ENCODE results near the gene KMO.

KMO gene

GRCh38 chr1:241519308-241520079 is 12.7 kb upstream of the KMO start, which contains the start of gene FH:
TSS of gene FH (minus strand) at chr1:241519755. CDS start at chr1:241519722, 33 bp downstream.
- DNase-seq (ENCODE audit: insufficient read length) (peak; percentile 45), FAIRE-seq (peak; percentile 96)
- TF ChIP-seq TAF1 (IDR thresholded peaks at IDR 0.05; ENCODE audit: borderline replicate concordance, low read depth, low read length) = peak; percentile 75; the same call in 1 of the 2 replicates
- peak; percentile 98 for TF ChIP-seq POLR2A (IDR thresholded peaks at IDR 0.05; ENCODE audit: low read depth, low read length)
- peak; percentile 96 for TF ChIP-seq POLR2AphosphoS5 (IDR thresholded peaks at IDR 0.05; ENCODE audit: low read depth, low read length)

DNA sequence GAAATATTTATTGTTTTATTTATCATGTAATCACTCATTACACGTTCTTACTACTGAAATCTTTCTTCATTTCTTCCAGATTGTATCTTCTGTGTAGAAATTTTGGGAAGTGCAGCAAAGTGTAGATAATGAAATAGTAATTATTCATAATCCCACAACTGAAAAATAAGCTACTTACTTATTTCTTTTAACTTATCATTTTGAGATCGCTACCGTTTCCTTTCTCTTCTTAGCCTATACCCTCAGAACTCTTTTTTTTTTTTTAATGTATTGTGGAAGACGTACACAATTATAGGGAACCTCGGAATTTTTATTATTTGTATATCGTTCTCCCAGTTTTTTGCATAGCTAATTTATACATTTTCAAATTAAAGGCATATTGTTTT is 12.1 kb upstream of the KMO start:
- TF ChIP-seq TAF1 (IDR thresholded peaks at IDR 0.05; ENCODE audit: borderline replicate concordance, low read depth, low read length) = no peak
- no peak for TF ChIP-seq POLR2AphosphoS5 (IDR thresholded peaks at IDR 0.05; ENCODE audit: low read depth, low read length)
- no peak for TF ChIP-seq POLR2A (IDR thresholded peaks at IDR 0.05; ENCODE audit: low read depth, low read length)
- DNase-seq (ENCODE audit: insufficient read length) (no peak), FAIRE-seq (no peak)

- no peak for FAIRE-seq
- TF ChIP-seq POLR2AphosphoS5 (IDR thresholded peaks at IDR 0.05; ENCODE audit: low read depth, low read length) (no peak), POLR2A (IDR thresholded peaks at IDR 0.05; ENCODE audit: low read depth, low read length) (no peak), TAF1 (IDR thresholded peaks at IDR 0.05; ENCODE audit: borderline replicate concordance, low read depth, low read length) (no peak)
- DNase-seq (ENCODE audit: insufficient read length) = no peak
Observed at GRCh38 chr1:241521718-241522117, 10.5 kb upstream of the KMO start.

- DNase-seq (ENCODE audit: insufficient read length) (no peak), FAIRE-seq (no peak)
- TF ChIP-seq POLR2AphosphoS5 (IDR thresholded peaks at IDR 0.05; ENCODE audit: low read depth, low read length) = no peak
- no peak for TF ChIP-seq POLR2A (IDR thresholded peaks at IDR 0.05; ENCODE audit: low read depth, low read length)
- no peak for TF ChIP-seq TAF1 (IDR thresholded peaks at IDR 0.05; ENCODE audit: borderline replicate concordance, low read depth, low read length)
Observed at GRCh38 chr1:241525026-241525425, 7.2 kb upstream of the KMO start.

DNA sequence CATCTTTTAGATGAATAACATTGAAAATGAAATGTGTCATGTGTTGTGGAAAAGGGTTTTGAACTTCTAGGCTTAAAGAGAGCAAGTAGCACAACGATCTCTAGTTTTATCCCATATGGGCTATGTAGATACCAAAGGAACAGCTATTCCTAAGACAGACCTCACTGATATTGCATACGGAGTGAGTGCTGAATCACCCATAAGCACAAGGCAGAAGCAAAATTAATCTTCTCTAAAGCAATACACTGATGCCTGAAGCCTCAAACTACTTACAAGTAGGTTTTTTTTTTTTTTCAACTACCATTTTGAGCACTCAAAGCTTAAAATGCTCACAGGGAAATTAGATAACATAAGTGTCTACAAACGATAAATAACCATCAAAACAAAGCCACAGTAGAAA is 5.0 kb upstream of the KMO start:
- FAIRE-seq (no peak), DNase-seq (ENCODE audit: insufficient read length) (no peak)
- TF ChIP-seq POLR2A (IDR thresholded peaks at IDR 0.05; ENCODE audit: low read depth, low read length) = no peak
- no peak for TF ChIP-seq POLR2AphosphoS5 (IDR thresholded peaks at IDR 0.05; ENCODE audit: low read depth, low read length)
- no peak for TF ChIP-seq TAF1 (IDR thresholded peaks at IDR 0.05; ENCODE audit: borderline replicate concordance, low read depth, low read length)

GRCh38 chr1:241531195-241532161 is 700 bp upstream of the KMO start:
- no peak for DNase-seq (ENCODE audit: insufficient read length)
- peak; percentile 84 for FAIRE-seq
- TF ChIP-seq POLR2AphosphoS5 (IDR thresholded peaks at IDR 0.05; ENCODE audit: low read depth, low read length) (no peak), POLR2A (IDR thresholded peaks at IDR 0.05; ENCODE audit: low read depth, low read length) (no peak), TAF1 (IDR thresholded peaks at IDR 0.05; ENCODE audit: borderline replicate concordance, low read depth, low read length) (no peak)

DNA sequence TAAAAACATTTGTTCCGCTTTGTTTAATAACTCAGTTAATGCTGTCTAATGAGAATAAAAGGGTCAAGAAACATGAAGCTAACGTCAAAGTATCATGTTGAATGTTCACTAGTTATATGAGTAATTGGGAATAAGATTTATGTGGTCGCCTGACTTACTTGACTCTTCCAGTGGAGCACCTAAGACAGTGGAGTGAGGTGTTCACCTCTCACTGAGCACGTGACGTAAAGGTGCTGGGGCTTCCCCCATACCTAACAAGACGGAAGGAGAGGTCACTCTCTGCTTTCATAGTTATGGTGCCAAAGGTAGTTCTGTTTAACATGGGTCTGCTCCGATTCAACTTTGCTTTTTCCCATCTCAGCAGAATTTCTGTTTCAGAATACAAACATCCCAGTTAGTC is 686 bp downstream of the KMO start:
- TF ChIP-seq POLR2AphosphoS5 (IDR thresholded peaks at IDR 0.05; ENCODE audit: low read depth, low read length) (peak; percentile 67), POLR2A (IDR thresholded peaks at IDR 0.05; ENCODE audit: low read depth, low read length) (peak; percentile 60; the same call in 1 of the 2 replicates), TAF1 (IDR thresholded peaks at IDR 0.05; ENCODE audit: borderline replicate concordance, low read depth, low read length) (no peak)
- no peak for DNase-seq (ENCODE audit: insufficient read length)
- FAIRE-seq = peak; percentile 97

DNA sequence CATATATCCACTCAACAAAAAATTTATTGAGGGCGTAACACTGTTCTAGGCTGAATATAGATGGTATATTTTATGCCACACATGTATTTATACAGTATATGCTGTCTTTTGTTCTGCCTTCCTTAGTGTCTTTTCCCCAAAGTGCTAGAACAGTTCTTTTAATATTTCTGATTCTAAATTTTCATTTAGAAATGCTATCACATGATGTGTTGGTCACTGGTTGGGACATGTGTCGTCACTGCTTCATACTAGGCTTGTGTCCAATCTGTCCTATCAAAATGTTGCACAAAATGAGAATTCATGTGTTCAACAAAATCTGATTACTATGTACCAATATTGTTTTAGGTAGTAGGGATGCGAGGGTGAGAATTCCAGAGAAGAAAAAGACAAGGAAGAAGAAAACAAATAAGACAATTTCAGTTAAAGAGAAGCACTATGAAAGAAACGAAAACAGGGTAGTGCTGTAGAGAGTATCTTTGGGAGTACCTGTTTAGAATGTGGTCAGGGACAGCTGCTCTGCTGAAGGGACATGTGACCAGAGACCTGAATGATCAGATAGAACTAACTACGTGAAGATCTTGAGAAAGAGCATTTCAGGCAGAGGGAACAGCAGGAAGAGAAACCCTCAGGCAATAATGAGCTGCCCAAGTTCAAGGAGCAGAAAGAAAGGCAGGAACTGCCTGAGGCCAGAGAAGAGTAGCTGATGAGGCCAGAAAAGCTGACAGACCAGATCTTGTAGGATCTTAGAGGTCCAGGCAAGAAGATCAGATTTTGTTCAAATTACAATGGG is 1.3 kb downstream of the KMO start:
- no peak for TF ChIP-seq POLR2AphosphoS5 (IDR thresholded peaks at IDR 0.05; ENCODE audit: low read depth, low read length)
- TF ChIP-seq TAF1 (IDR thresholded peaks at IDR 0.05; ENCODE audit: borderline replicate concordance, low read depth, low read length) = no peak
- no peak for TF ChIP-seq POLR2A (IDR thresholded peaks at IDR 0.05; ENCODE audit: low read depth, low read length)
- peak; percentile 77 for FAIRE-seq
- DNase-seq (ENCODE audit: insufficient read length) = no peak

DNA sequence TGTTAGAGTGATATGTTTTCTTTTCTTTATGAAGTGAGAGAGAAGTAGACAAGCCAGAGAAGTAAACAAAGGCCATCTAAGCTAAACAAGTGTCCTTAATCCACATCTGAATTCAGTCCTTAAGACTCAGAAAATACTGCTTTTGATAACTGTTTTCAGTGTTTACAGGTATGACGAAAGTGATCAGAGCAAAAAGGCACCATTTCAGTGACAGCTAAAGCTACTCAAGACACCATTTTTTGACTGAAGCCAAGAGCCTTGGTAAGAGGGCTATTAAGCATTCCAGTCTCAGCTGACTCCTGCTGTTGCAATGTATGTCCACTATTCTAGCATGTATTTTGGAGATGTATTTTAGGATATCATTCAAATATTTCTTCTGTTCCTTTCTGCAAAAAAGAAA is 4.1 kb downstream of the KMO start:
- TF ChIP-seq POLR2A (IDR thresholded peaks at IDR 0.05; ENCODE audit: low read depth, low read length) (no peak), POLR2AphosphoS5 (IDR thresholded peaks at IDR 0.05; ENCODE audit: low read depth, low read length) (no peak), TAF1 (IDR thresholded peaks at IDR 0.05; ENCODE audit: borderline replicate concordance, low read depth, low read length) (no peak)
- FAIRE-seq = no peak
- DNase-seq (ENCODE audit: insufficient read length) = no peak

- FAIRE-seq = no peak
- DNase-seq (ENCODE audit: insufficient read length) = no peak
Observed at GRCh38 chr1:241536969-241537368, 4.8 kb downstream of the KMO start.

More at GRCh38 chr1:241536969-241537368, 4.8 kb downstream of the KMO start:
- TF ChIP-seq TAF1 (IDR thresholded peaks at IDR 0.05; ENCODE audit: borderline replicate concordance, low read depth, low read length) (no peak), POLR2A (IDR thresholded peaks at IDR 0.05; ENCODE audit: low read depth, low read length) (no peak), POLR2AphosphoS5 (IDR thresholded peaks at IDR 0.05; ENCODE audit: low read depth, low read length) (no peak)

Measured in GM12892 (cell line).